GM19455 (cell line): ENCODE data around the gene HOMER3.
"Not testable (repeated sequence)": the region's sequence is repeated elsewhere in the genome, so short reads cannot be mapped to it uniquely, and the experiment has no call there.

Experiments
- ATAC-seq: cut with Tn5 transposase; IDR thresholded peaks from one replicate; pipeline ENCODE4 v1.9.1; 2021; ENCODE audit not compliant: unreplicated experiment

The HOMER3 gene

DNA sequence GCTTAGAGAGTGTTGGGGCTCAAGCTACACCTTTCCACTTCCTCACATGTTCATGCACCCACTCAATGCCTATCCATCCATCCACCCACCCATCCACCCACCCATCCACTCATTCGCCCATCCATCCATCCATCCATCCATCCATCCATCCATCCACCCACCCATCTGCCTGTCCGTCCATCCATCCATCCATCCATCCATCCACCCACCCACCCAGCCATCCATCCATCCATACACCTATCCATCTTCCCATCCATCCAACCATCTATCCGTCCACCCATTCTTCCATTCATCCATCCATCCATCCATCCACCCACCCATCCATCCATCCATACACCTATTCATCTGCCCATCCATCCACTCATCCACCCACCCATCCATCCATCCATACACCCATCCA, 13.1 kb upstream of the HOMER3 start:
- no peak for ATAC-seq

- not testable (repeated sequence) for ATAC-seq
Measured at GRCh38 chr19:18952364-18953003, 11.5 kb upstream of the HOMER3 start.

DNA sequence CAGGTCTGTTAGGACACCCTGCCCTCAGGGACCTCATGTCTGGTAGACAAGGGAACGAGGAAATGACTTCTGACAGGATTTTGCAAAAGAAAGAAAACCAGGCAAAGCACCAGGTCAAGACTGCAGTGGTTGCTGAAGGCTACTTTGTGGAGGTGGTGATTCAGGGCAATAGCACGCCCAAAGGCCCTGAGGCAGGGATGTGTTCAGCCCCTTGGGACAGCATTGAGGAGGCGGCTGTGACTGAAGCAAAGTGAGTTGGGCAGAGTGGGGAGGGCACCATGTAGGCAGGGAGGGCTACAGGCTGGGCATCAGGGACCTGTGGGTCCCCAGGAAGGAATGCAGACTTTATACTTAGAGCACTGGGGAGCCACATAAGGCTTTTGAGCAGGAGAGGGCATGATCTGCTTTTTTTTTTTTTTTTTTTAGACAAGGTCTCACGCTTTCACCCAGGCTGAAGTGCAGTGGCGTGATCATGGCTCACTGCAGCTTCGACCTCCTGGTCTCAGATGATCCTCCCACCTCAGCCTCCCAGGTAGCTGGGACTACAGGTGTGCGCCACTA, 10.8 kb upstream of the HOMER3 start:
- ATAC-seq = no peak

- ATAC-seq = no peak
Measured at GRCh38 chr19:18949858-18950257, 8.8 kb upstream of the HOMER3 start.

- ATAC-seq = no peak
Measured at GRCh38 chr19:18948976-18949356, 7.9 kb upstream of the HOMER3 start.

DNA sequence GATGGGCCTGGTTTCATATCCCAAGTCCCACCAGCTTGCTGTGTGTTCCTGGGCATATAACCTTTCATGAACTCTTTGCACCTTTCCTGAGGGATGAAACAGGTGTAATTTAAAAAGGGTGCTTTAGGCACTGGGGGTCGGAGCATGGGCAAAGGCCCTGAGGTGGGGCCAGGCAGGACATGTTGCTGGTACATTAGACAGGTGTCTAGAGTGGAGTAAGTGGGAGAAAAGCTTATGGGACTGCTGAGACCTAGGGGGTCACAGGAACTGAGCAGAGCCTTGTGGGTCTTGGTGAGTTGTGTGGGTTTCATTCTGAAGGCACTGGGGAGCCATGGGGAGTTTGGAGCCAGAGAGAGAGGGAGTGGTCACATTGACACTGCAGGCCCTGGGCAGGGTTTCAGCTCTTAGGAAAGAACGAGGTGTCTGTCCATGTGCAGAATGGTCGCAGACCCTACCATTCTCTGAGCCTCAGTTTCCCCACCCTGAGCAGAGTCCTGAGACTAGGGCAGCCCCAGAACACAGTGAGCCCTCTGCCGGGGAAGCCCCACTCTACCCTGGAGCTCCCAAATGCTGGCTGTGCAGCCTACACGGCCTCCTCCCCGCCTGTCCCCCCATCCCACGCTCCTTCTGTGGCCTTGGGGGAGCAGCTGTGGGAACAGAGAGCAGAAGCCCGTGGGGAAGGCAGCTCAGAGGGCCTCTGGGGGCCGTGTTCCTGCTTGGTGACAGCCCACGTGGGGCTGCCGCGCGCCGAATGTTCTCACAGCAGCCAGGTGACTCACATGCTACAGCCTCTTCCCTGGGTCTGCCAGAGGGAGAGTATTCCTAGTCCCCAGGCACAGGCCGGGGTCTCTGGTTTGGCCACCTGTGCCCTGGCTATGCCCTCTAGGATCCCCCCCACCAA, 7.3 kb upstream of the HOMER3 start:
- ATAC-seq = no peak

GRCh38 chr19:18946918-18947317, 5.9 kb upstream of the HOMER3 start:
- ATAC-seq = no peak

DNA sequence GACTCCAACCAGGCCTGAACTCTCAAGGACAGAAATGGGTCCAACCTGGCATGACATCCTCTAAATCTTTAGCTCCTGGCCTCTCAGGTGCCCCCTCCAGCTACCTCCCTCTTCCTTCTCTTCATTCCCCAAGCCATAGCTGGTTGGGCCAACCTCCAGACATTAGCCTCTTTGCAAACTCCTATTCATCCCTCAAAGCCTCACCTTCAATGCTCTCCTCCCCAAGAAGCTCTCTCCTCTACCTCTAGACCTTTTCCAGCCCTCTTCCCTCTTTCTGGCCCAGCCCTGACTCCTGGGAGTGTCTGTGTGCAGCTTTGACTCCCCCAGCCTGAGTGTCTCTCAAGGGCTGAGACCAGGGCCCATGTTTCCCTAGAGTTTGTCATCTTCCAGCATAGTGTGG, 5.3 kb upstream of the HOMER3 start:
- ATAC-seq = no peak

DNA sequence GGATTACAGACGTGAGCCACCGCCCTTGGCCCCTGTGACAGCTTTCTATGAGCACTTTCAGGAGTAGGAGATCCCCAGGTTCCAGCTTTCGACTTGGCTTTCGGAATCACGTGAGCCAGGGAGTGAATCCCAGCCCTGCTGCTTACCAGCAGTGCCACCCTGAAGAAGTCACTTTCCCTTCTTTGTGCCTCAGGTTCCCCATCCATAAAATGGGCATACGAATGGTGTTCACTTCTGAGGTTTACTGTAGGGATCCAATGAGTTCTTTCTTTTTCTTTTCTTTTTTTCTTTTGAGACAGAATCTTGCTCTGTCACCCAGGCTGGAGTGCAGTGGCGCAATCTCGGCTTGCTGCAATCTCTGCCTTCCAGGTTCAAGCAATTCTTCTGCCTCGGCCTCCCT, 4.3 kb upstream of the HOMER3 start:
- ATAC-seq = no peak

DNA sequence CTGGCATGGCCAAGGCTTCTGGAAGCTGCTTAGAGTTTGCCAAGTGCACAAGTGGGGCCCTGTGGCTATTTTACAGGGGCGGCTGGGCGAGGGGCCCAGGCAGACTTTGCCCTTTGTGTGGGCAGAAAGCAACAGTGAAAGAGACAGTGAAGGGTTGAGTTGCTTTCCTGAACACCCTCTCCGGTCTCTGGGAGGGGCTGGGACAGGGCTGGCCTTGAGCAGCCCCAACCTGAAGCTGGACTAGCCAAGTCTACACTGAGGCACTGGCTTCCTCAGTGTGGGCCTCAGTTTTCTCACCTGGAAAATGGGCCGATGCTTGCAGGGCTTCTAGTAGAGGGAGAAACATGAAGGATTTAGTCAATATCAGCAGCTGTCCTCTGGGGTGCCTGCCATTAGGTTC, 2.4 kb upstream of the HOMER3 start:
- ATAC-seq = no peak

GRCh38 chr19:18942692-18943091, 1.7 kb upstream of the HOMER3 start:
- ATAC-seq = no peak

GRCh38 chr19:18941628-18942354, 774 bp upstream of the HOMER3 start:
- no peak for ATAC-seq

DNA sequence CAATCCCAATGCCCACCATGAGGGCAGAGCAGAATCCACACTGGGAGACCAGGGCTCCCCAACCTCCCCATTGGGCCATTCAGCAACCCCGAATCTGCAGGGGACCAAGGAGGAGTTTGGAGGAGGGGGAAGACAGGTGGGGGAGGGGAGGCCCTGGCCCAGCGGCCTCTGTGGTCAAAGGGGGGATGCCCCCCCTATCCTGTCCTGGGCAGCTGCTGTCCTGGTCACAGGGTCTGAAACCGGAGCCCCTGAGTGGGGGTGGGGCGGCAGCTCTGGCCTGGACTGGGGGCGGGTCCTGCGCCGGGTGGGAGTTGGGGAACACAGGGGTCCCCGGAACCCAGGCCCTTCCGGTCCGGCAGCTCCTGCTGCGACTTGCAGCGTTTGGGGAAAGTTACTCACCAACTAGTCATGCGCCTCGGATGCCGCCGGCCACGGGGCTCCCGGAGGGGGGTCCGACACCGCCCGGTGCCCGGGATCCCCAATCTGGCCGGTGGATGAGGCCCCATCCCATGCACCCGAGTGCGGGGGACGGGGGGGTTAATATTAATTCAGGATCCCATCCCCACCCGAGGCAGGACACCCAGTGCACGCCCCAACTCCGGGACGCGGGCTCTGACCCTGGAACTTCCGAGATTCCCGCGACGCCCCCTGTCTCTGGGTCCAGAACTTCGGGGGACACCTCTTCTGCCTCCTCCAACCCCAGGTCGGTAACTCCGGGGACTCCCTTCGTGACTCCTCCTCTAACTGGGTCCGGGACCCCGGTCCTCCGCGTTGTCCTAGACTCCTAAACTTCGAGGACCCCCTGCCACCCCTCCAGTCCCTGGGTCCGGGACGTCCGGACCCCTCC, 872 bp downstream of the HOMER3 start:
- ATAC-seq = no peak

GRCh38 chr19:18939163-18939562, 1.9 kb downstream of the HOMER3 start:
- ATAC-seq = no peak

DNA sequence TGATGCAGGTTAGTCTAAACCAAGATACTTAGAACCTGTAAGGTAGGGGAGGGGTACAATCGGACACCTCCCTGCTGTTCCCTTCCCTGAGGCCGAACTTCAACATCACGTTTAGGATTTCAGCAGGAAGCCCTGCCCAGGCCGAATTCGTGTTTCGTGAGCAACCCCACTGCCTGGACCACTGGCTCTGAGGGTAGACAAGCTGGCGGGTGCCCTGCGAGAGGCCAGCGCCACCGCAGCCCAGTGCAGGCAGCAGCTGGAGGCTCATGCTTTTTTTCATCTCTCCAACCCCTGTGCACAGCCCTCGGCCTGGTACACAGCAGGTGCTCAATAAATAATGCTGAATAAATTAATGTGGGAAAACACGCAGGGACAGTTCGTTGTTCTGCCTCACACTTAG, 7.7 kb downstream of the HOMER3 start:
- ATAC-seq = no peak

GRCh38 chr19:18932216-18932841, 8.7 kb downstream of the HOMER3 start:
- no peak for ATAC-seq

- ATAC-seq = no peak
Measured at GRCh38 chr19:18931316-18932162, 9.5 kb downstream of the HOMER3 start.

- no peak for ATAC-seq
Measured at GRCh38 chr19:18929311-18929710, 11.7 kb downstream of the HOMER3 start.
